Daoy (cell line): ENCODE measurements around the gene CDKL4. TPM values are rescaled to one million over a fixed set of nuclear protein-coding genes. Genes with fewer than 3 reads are reported as not detected.
"Not testable (repeated sequence)": the region's sequence is repeated elsewhere in the genome, so short reads cannot be mapped to it uniquely, and the experiment has no call there.

Source experiments
- DNase-seq: peaks from one replicate; pipeline ENCODE4 v3.0.0-alpha.2; 2015; ENCODE audit warnings: low read depth
- total RNA-seq: library from RNA; depleted of rRNA; stranded (reverse); fragments of >200 nt; shearing (Covaris generic); gene quantifications from 2 replicates; pipeline ENCODE4 v1.2.3, GENCODE V29; 2014

Gene CDKL4
- total RNA-seq, 1 experiment from 2014 or later, result 0.63 TPM

GRCh38 chr2:39232141-39232540 lies 11.6 kb downstream of the CDKL4 start:
- no peak for DNase-seq

GRCh38 chr2:39228413-39229209 lies 15.2 kb downstream of the CDKL4 start:
- no peak for DNase-seq

- peak; percentile 81 for DNase-seq
These were observed 15.9 kb downstream of the CDKL4 start for GRCh38 chr2:39227628-39228412.

GRCh38 chr2:39225567-39225966 lies 18.2 kb downstream of the CDKL4 start:
- no peak for DNase-seq

- no peak for DNase-seq
These were observed 19.9 kb downstream of the CDKL4 start for GRCh38 chr2:39223909-39224308.

- no peak for DNase-seq
These were observed 22.3 kb downstream of the CDKL4 start for GRCh38 chr2:39221459-39221858.

GRCh38 chr2:39220136-39220535 lies 23.6 kb downstream of the CDKL4 start:
- DNase-seq, result no peak

GRCh38 chr2:39218391-39218790 lies 25.4 kb downstream of the CDKL4 start:
- DNase-seq, result no peak

- DNase-seq, result no peak
These were observed 26.6 kb downstream of the CDKL4 start for GRCh38 chr2:39217192-39217550.

- DNase-seq, result peak; percentile 34
These were observed 27.2 kb downstream of the CDKL4 start for GRCh38 chr2:39216346-39217191.

GRCh38 chr2:39215545-39215944 lies 28.2 kb downstream of the CDKL4 start:
- no peak for DNase-seq

- no peak for DNase-seq
These were observed 30.8 kb downstream of the CDKL4 start for GRCh38 chr2:39213015-39213414.

- DNase-seq, result no peak
These were observed 32.9 kb downstream of the CDKL4 start for GRCh38 chr2:39210846-39211245.

- no peak for DNase-seq
These were observed 40.4 kb downstream of the CDKL4 start for GRCh38 chr2:39203382-39203781.

GRCh38 chr2:39202639-39203369 lies 41.0 kb downstream of the CDKL4 start:
- peak; percentile 33 for DNase-seq

- not testable (repeated sequence) for DNase-seq
These were observed 46.8 kb downstream of the CDKL4 start for GRCh38 chr2:39197003-39197402.

GRCh38 chr2:39194686-39195085 lies 49.1 kb downstream of the CDKL4 start:
- DNase-seq, result no peak

- DNase-seq, result no peak
These were observed 54.7 kb downstream of the CDKL4 start for GRCh38 chr2:39188960-39189494.

- no peak for DNase-seq
These were observed 60.1 kb downstream of the CDKL4 start for GRCh38 chr2:39183673-39184072.

GRCh38 chr2:39181297-39181696 lies 62.5 kb downstream of the CDKL4 start:
- DNase-seq, result no peak
